ENCODE results near the gene CHD9NB.

The CHD9NB gene

DNA sequence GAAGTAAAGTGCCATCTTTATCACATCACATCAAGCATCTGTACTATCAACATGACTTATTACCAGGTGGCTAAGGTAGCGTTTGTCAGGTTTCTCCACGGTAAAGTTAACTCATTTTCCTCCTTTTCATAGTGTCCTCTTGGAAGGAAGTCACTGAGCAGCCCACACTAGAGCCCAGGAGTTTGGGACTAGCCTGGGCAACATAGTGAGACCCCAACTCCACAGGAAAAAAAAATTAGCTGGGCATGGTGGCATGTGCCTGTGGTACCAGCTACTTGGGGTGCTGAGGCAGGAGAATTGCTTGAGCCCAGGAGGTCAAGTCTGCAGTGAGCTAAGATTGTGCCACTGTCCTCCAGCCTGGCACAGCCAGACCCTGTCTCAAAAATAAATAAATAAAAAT, 15.0 kb upstream of the CHD9NB start:
- H3K27ac ChIP-seq (ENCODE audit: extremely low read depth, low read depth, low read length): no peak overlapping the region
- ChIA-PET POLR2A (no interaction called here), CTCF (interaction anchor here (0.6 to 0.9 kb wide), 2 partner anchors 12 to 92 kb away, joined by 3 to 4 read pairs; no protein-coding TSS in a partner anchor)
- H3K4me1 ChIP-seq (ENCODE audit: control insufficient read depth, insufficient read depth, low read length): no peaks in the 10 kb centered on the region
- H3K4me3 ChIP-seq (ENCODE audit: low read depth, low read length): no peak overlapping the region
- H3K9me3 ChIP-seq (ENCODE audit: control insufficient read depth, insufficient read depth, low read depth, low read length): no peaks in the 10 kb centered on the region
- TF ChIP-seq ZNF521 (tag by site-specific recombination; IDR thresholded peaks at IDR 0.05): no peak
- no peak for TF ChIP-seq HOXA7 (CRISPR knock-in tag; IDR thresholded peaks at IDR 0.05; ENCODE audit: borderline replicate concordance)
- no peak for TF ChIP-seq ZNF114 (tag by site-specific recombination; IDR thresholded peaks at IDR 0.05)
- TF ChIP-seq ZNF266 (tag by site-specific recombination; IDR thresholded peaks at IDR 0.05; ENCODE audit: low read depth): no peak
- no peak for TF ChIP-seq ATF2 (tag by site-specific recombination; IDR thresholded peaks at IDR 0.05; ENCODE audit: low read depth)
- no peak for TF ChIP-seq ZNF221 (tag by site-specific recombination; IDR thresholded peaks at IDR 0.05; ENCODE audit: borderline replicate concordance)
- no peak for TF ChIP-seq HIC1 (tag by site-specific recombination; IDR thresholded peaks at IDR 0.05)
- no peak for TF ChIP-seq ZSCAN18 (tag by site-specific recombination; IDR thresholded peaks at IDR 0.05)
- no peak for TF ChIP-seq ZNF175 (tag by site-specific recombination; IDR thresholded peaks at IDR 0.05)
- no peak for TF ChIP-seq KLF16 (tag by site-specific recombination; IDR thresholded peaks at IDR 0.05)
- TF ChIP-seq SETDB1 (IDR thresholded peaks at IDR 0.05; ENCODE audit: insufficient read length, low read length): no peak
- H3K36me3 ChIP-seq (ENCODE audit: control insufficient read depth in 2 of 2, insufficient read depth in 1 of 2, low read length in 2 of 2): peaks cover 0 to 6% of the 10 kb centered on the region in 2 experiments; a peak in 1 of 3 replicates

GRCh38 chr16:53065461-53066061, 12.9 kb upstream of the CHD9NB start:
- no peaks in the 10 kb centered on the region for H3K4me1 ChIP-seq (ENCODE audit: control insufficient read depth, insufficient read depth, low read length)
- no peak overlapping the region for H3K4me3 ChIP-seq (ENCODE audit: low read depth, low read length)
- CTCF ChIA-PET: interaction anchor here (0.6 kb wide), 2 partner anchors 142 to 241 kb away, joined by 3 read pairs; no protein-coding TSS in a partner anchor
- no peak overlapping the region for H3K27ac ChIP-seq (ENCODE audit: extremely low read depth, low read depth, low read length)
- TF ChIP-seq CTCF (tag by site-specific recombination; IDR thresholded peaks at IDR 0.05) (no peak), ZNF184 (tag by site-specific recombination; IDR thresholded peaks at IDR 0.05) (no peak), ZNF558 (tag by site-specific recombination; IDR thresholded peaks at IDR 0.05) (no peak), EGR2 (tag by site-specific recombination; IDR thresholded peaks at IDR 0.05; ENCODE audit: low read depth) (0 out of 2 replicates have a peak, but pooled peaks have one; percentile 18)
- H3K36me3 ChIP-seq (ENCODE audit: control insufficient read depth in 2 of 2, insufficient read depth in 1 of 2, low read length in 2 of 2): peaks cover 0 to 6% of the 10 kb centered on the region in 2 experiments; a peak in 2 of 3 replicates
- POLR2A ChIA-PET: no interaction called here
- H3K9me3 ChIP-seq (ENCODE audit: control insufficient read depth, insufficient read depth, low read depth, low read length): no peaks in the 10 kb centered on the region

Measured in HEK293 (cell line).